Ectodermal cell (in vitro differentiated cells): ENCODE measurements around the gene ACTG1.

Experiments
- H3K27ac ChIP-seq: 2 replicates; pipeline ENCODE4 v1.7.0; 2013; ENCODE audit warnings: mild to moderate bottlenecking, low read depth, low read length; ENCODE audit not compliant: insufficient read depth, poor library complexity, severe bottlenecking
- H3K27me3 ChIP-seq: 2 replicates; pipeline ENCODE4 v1.7.0; 2013; ENCODE audit warnings: mild to moderate bottlenecking, low read length; ENCODE audit not compliant: insufficient read depth, control insufficient read depth, poor library complexity, severe bottlenecking
- H3K36me3 ChIP-seq: one replicate; pipeline ENCODE4 v1.7.0; 2013; ENCODE audit warnings: low read length; ENCODE audit not compliant: control insufficient read depth, insufficient read depth
- H3K4me1 ChIP-seq: one replicate; pipeline ENCODE4 v1.7.0; 2013; ENCODE audit warnings: low read length; ENCODE audit not compliant: control insufficient read depth, insufficient read depth
- H3K4me3 ChIP-seq: 2 replicates; pipeline ENCODE4 v1.7.0; 2013; ENCODE audit warnings: low read depth, low read length, control low read depth; ENCODE audit not compliant: insufficient read depth
- H3K9me3 ChIP-seq: 2 replicates; pipeline ENCODE4 v1.7.0; 2013; ENCODE audit warnings: mild to moderate bottlenecking, low read length, moderate library complexity; ENCODE audit not compliant: control insufficient read depth
- WGBS, 2 experiments: methylation state at CpG; one replicate each; pipeline ENCODE4 v1.1.7; 2013; ENCODE audit warnings: missing lambda C conversion rate in 2 of 2; 5-methylcytosine and 5-hydroxymethylcytosine counted together

ACTG1 gene

GRCh38 chr17:81516439-81516838, 3.8 kb upstream of the ACTG1 start:
- Histone ChIP-seq H3K36me3 (peaks cover under 1% of the 10 kb centered on the region), H3K4me1 (peaks cover 29% of the 10 kb centered on the region), H3K27me3 (peaks cover 74% of the 10 kb centered on the region), H3K4me3 (no peak overlapping the region), H3K9me3 (no peaks in the 10 kb centered on the region), H3K27ac (no peak overlapping the region)
- WGBS, 2 experiments: 91 to 92% methylated on average over 4 of the region's 4 CpGs

GRCh38 chr17:81515530-81516041, 3.0 kb upstream of the ACTG1 start:
- 70% methylated on average over 19 of the region's 19 CpGs for WGBS, 2 experiments
- Histone ChIP-seq H3K9me3 (no peaks in the 10 kb centered on the region), H3K36me3 (peaks cover 9% of the 10 kb centered on the region), H3K27ac (no peak overlapping the region), H3K4me3 (peak overlapping the region; percentile 96), H3K27me3 (peaks cover 65% of the 10 kb centered on the region), H3K4me1 (peaks cover 29% of the 10 kb centered on the region)

- peaks cover 29% of the 10 kb centered on the region for H3K4me1 ChIP-seq
- peaks cover 59% of the 10 kb centered on the region for H3K27me3 ChIP-seq
- no peak overlapping the region for H3K27ac ChIP-seq
- H3K36me3 ChIP-seq: peaks cover 12% of the 10 kb centered on the region
- peak overlapping the region; percentile 96 for H3K4me3 ChIP-seq
- 0 to 1% methylated on average over 82 of the region's 82 CpGs for WGBS, 2 experiments
- H3K9me3 ChIP-seq: no peaks in the 10 kb centered on the region
Measured at GRCh38 chr17:81514739-81515529, 2.3 kb upstream of the ACTG1 start.

- H3K27me3 ChIP-seq: peaks cover 54% of the 10 kb centered on the region
- peak overlapping the region; percentile 96 for H3K4me3 ChIP-seq
- H3K9me3 ChIP-seq: no peaks in the 10 kb centered on the region
- peak overlapping the region; percentile 26 for H3K27ac ChIP-seq
- peaks cover 28% of the 10 kb centered on the region for H3K4me1 ChIP-seq
- 0% methylated on average over 34 of the region's 34 CpGs for WGBS, 2 experiments
- peaks cover 16% of the 10 kb centered on the region for H3K36me3 ChIP-seq
Measured at GRCh38 chr17:81514489-81514738, 1.8 kb upstream of the ACTG1 start.

- WGBS, 2 experiments: 1% methylated on average over 64 of the region's 64 CpGs
- Histone ChIP-seq H3K27me3 (peaks cover 49% of the 10 kb centered on the region), H3K4me1 (peaks cover 26% of the 10 kb centered on the region), H3K4me3 (peak overlapping the region; percentile 96), H3K27ac (peak overlapping the region; percentile 65), H3K9me3 (no peaks in the 10 kb centered on the region), H3K36me3 (peaks cover 20% of the 10 kb centered on the region)
Measured at GRCh38 chr17:81513753-81514488, 1.3 kb upstream of the ACTG1 start.

- Histone ChIP-seq H3K9me3 (no peaks in the 10 kb centered on the region), H3K4me3 (peak overlapping the region; percentile 96), H3K36me3 (peaks cover 26% of the 10 kb centered on the region), H3K27ac (peak overlapping the region; percentile 69), H3K4me1 (peaks cover 21% of the 10 kb centered on the region), H3K27me3 (peaks cover 43% of the 10 kb centered on the region)
- 1% methylated on average over 23 of the region's 23 CpGs for WGBS, 2 experiments
Measured at GRCh38 chr17:81513372-81513752, 763 bp upstream of the ACTG1 start.

GRCh38 chr17:81511804-81512561, 616 bp downstream of the ACTG1 start:
- peak overlapping the region; percentile 67 for H3K27ac ChIP-seq
- no peaks in the 10 kb centered on the region for H3K9me3 ChIP-seq
- WGBS, 2 experiments: 1% methylated on average over 62 of the region's 62 CpGs

GRCh38 chr17:81511554-81511803, 1.1 kb downstream of the ACTG1 start:
- peaks cover 26% of the 10 kb centered on the region for H3K36me3 ChIP-seq
- WGBS, 2 experiments: 10 to 18% methylated on average over 9 of the region's 9 CpGs
- peaks cover 7% of the 10 kb centered on the region for H3K4me1 ChIP-seq
- peaks cover 24% of the 10 kb centered on the region for H3K27me3 ChIP-seq
- peak overlapping the region; percentile 96 for H3K4me3 ChIP-seq
- H3K27ac ChIP-seq: no peak overlapping the region
- no peaks in the 10 kb centered on the region for H3K9me3 ChIP-seq

More at GRCh38 chr17:81511804-81512561, 616 bp downstream of the ACTG1 start:
- H3K27me3 ChIP-seq: peaks cover 29% of the 10 kb centered on the region
- H3K36me3 ChIP-seq: peaks cover 26% of the 10 kb centered on the region
- H3K4me3 ChIP-seq: peak overlapping the region; percentile 96
- H3K4me1 ChIP-seq: peaks cover 7% of the 10 kb centered on the region

GRCh38 chr17:81510785-81511553, 1.6 kb downstream of the ACTG1 start:
- Histone ChIP-seq H3K36me3 (peaks cover 26% of the 10 kb centered on the region), H3K27me3 (peaks cover 19% of the 10 kb centered on the region), H3K4me3 (peak overlapping the region; percentile 96), H3K27ac (no peak overlapping the region), H3K9me3 (no peaks in the 10 kb centered on the region), H3K4me1 (peaks cover 7% of the 10 kb centered on the region)
- WGBS, 2 experiments: 11 to 15% methylated on average over 48 of the region's 48 CpGs
